SH-SY5Y (cell line): ENCODE data around the gene URM1.

Experiments used
- GATA2 ChIP-seq: IDR thresholded peaks from 2 replicates; pipeline ENCODE4 v1.6.1; 2011; ENCODE audit warnings: mild to moderate bottlenecking, low read depth, low read length
- GATA3 ChIP-seq: IDR thresholded peaks from 2 replicates; pipeline ENCODE4 v1.6.1; 2011; ENCODE audit warnings: low read depth, mild to moderate bottlenecking, low read length, moderate library complexity

GRCh38 chr9:128428644-128429512 is 57.7 kb downstream of the URM1 start:
- TF ChIP-seq GATA2 (no peak), GATA3 (no peak)
